ENCODE results near the gene SLC8A2. TPM values are rescaled to one million over a fixed set of nuclear protein-coding genes. Genes with fewer than 3 reads are reported as not detected.
A peak's percentile ranks its signal among the peaks of the same experiment; 100 is the strongest.

SLC8A2 gene
- total and polyA plus RNA-seq, 2 of the 8 experiments (the other 6 are each of a cell fraction or from before 2014, with no cell fraction given) = 7.3 to 12.4 TPM

- DNase-seq (ENCODE audit: low read depth in 1 of 2, low spot score in 2 of 2) = no peak
- no peak overlapping the region for H4K8ac ChIP-seq (ENCODE audit: extremely low read depth, insufficient read depth, low read length)
- H3K9me3 ChIP-seq (ENCODE audit: insufficient read depth in 2 of 2, low read depth in 1 of 2, low read length in 1 of 2) = no peaks in the 10 kb centered on the region
- H3K18ac ChIP-seq (ENCODE audit: extremely low read depth, low read length) = no peak overlapping the region
- H3K23me2 ChIP-seq (ENCODE audit: low read depth, low read length) = peaks cover 18% of the 10 kb centered on the region; the same call in 1 of the 2 replicates
- peaks cover 7 to 18% (median 11%) of the 10 kb centered on the region in 4 experiments for H3K4me1 ChIP-seq (replicated peaks in 1 of 4; ENCODE audit: control insufficient read depth in 3 of 4, insufficient read depth in 4 of 4, low read length in 3 of 4)
- H3K56ac ChIP-seq (replicated peaks; ENCODE audit: insufficient read length, low read depth, low read length) = no peak overlapping the region
- peak overlapping the region; percentile 100 for H4K91ac ChIP-seq (replicated peaks; ENCODE audit: insufficient read length, low read length)
- 10% methylated on average over 6 of the region's 9 CpGs; no CpG with 5 or more reads in 1 of the 2 experiments for WGBS, 2 experiments (ENCODE audit: extremely low coverage in 1 of 2, insufficient coverage in 1 of 2, insufficient read length in 1 of 2, insufficient replicate concordance in 2 of 2, low coverage in 1 of 2, low lambda C conversion rate in 2 of 2, missing lambda C conversion rate in 1 of 2)
- peaks cover 2 to 15% of the 10 kb centered on the region in 2 experiments for H4K20me1 ChIP-seq (replicated peaks in 1 of 2; ENCODE audit: control insufficient read depth in 1 of 2, insufficient read depth in 2 of 2, low read length in 2 of 2)
- H3K4me3 ChIP-seq (ENCODE audit: extremely low read depth in 1 of 4, insufficient read depth in 2 of 4, low read depth in 3 of 4, low read length in 4 of 4) = peak overlapping the region; percentile 29 to 70 (median 56)
- H3K4me2 ChIP-seq (ENCODE audit: insufficient read depth in 1 of 2, low read depth in 2 of 2, low read length in 2 of 2) = peak overlapping the region; percentile 79 to 89
- CTCF ChIA-PET (ENCODE audit: partially characterized antibody) = interaction anchor here (1.4 to 24.5 kb wide), 5 partner anchors 14 to 259 kb away, joined by 3 to 436 read pairs (median 7); partner anchors contain the start of gene EHD2
- no peak overlapping the region for H2BK20ac ChIP-seq (ENCODE audit: low read length)
- no peak for FAIRE-seq
- no peak overlapping the region for H3K14ac ChIP-seq (ENCODE audit: insufficient read length)
- no peak overlapping the region for H2BK15ac ChIP-seq (ENCODE audit: low read length)
- peaks cover 0 to 9% (median 9%) of the 10 kb centered on the region in 4 experiments; a peak in 5 of 7 replicates for H3K27me3 ChIP-seq (replicated peaks in 1 of 4; ENCODE audit: control insufficient read depth in 3 of 4, extremely low read depth in 1 of 4, insufficient read depth in 3 of 4, low read length in 3 of 4)
- no peaks in the 10 kb centered on the region; a peak in 1 of 8 replicates for H3K36me3 ChIP-seq (ENCODE audit: control insufficient read depth in 2 of 4, insufficient read depth in 4 of 4, low read length in 3 of 4)
- no peak overlapping the region for H3K23ac ChIP-seq (ENCODE audit: insufficient read length)
- H3K27ac ChIP-seq (ENCODE audit: low read depth, low read length) = no peak overlapping the region
- no peak overlapping the region for H3K4ac ChIP-seq (replicated peaks; ENCODE audit: insufficient read length, low read depth, low read length)
- no peak overlapping the region for H3K9ac ChIP-seq (replicated peaks in 1 of 4; ENCODE audit: extremely low read depth in 1 of 4, low read depth in 3 of 4, low read length in 3 of 4)
- TF ChIP-seq MAX (IDR thresholded peaks at IDR 0.05) = no peak
- no peak for TF ChIP-seq CTCF (IDR thresholded peaks at IDR 0.05; ENCODE audit: control extremely low read depth in 1 of 3, insufficient read depth in 1 of 3, low read depth in 1 of 3, low read length in 3 of 3)
- no peak for TF ChIP-seq NANOG (IDR thresholded peaks at IDR 0.05; ENCODE audit: insufficient read depth, low read depth, low read length, poor library complexity, severe bottlenecking)
- no peak for TF ChIP-seq YY1 (IDR thresholded peaks at IDR 0.05; ENCODE audit: low read depth, low read length)
- TF ChIP-seq SRF (IDR thresholded peaks at IDR 0.05; ENCODE audit: low read depth, low read length) = no peak
- no peak for TF ChIP-seq CBX5 (IDR thresholded peaks at IDR 0.05; ENCODE audit: low read depth, low read length)
- TF ChIP-seq SAP30 (IDR thresholded peaks at IDR 0.05; ENCODE audit: insufficient read depth, insufficient replicate concordance, low read length) = no peak
- POLR2A ChIA-PET (ENCODE audit: partially characterized antibody) = interaction anchor here (1.0 to 3.8 kb wide), 13 partner anchors 9 to 318 kb away, joined by 3 to 29 read pairs (median 4); partner anchors contain the start of genes DHX34, KPTN and SLC8A2
- peak overlapping the region; percentile 84; the same call in 1 of the 2 replicates for H2BK12ac ChIP-seq (ENCODE audit: low read depth, low read length)
- H2AFZ ChIP-seq (ENCODE audit: low read length) = no peak overlapping the region
- 0 out of 2 replicates have a peak overlapping the region, but pooled peaks have one; percentile 84 for H2BK5ac ChIP-seq (ENCODE audit: low read depth, low read length)
- H2BK120ac ChIP-seq (replicated peaks; ENCODE audit: low read depth, low read length) = no peak overlapping the region
- no peaks in the 10 kb centered on the region; the same call in 1 of the 2 replicates for H3K79me1 ChIP-seq (ENCODE audit: low read depth, low read length)
- no peaks in the 10 kb centered on the region for H3K79me2 ChIP-seq (ENCODE audit: control insufficient read depth in 1 of 2, insufficient read depth in 2 of 2, low read length in 2 of 2)
- no peak overlapping the region for H4K5ac ChIP-seq (ENCODE audit: insufficient read length, low read depth, low read length)
- H2AK5ac ChIP-seq (ENCODE audit: low read depth, low read length) = 0 out of 2 replicates have a peak overlapping the region, but pooled peaks have one; percentile 5
Observed at GRCh38 chr19:47448360-47448727, 23.3 kb downstream of the SLC8A2 start.
